ENCODE data around the gene GABRB2.

GRCh38 chr5:161544350-161544765 is 2.2 kb downstream of the GABRB2 start:
- no peak for TF ChIP-seq FOXK2 (IDR thresholded peaks at IDR 0.05)
- TF ChIP-seq HDGF (IDR thresholded peaks at IDR 0.05; ENCODE audit: borderline replicate concordance) = no peak
- TF ChIP-seq SUZ12 (IDR thresholded peaks at IDR 0.05) = no peak
- TF ChIP-seq SP1 (IDR thresholded peaks at IDR 0.05) = no peak
- no peak for TF ChIP-seq ELF4 (IDR thresholded peaks at IDR 0.05)
- TF ChIP-seq BHLHE40 (IDR thresholded peaks at IDR 0.05; ENCODE audit: borderline replicate concordance) = no peak
- no peak for TF ChIP-seq ARNT (IDR thresholded peaks at IDR 0.05)
- no peak for TF ChIP-seq FOXA1 (IDR thresholded peaks at IDR 0.05)
- no peak for TF ChIP-seq NFRKB (IDR thresholded peaks at IDR 0.05)
- TF ChIP-seq FOXM1 (IDR thresholded peaks at IDR 0.05; ENCODE audit: borderline replicate concordance) = no peak
- TF ChIP-seq CTBP1 (IDR thresholded peaks at IDR 0.05; ENCODE audit: borderline replicate concordance) = no peak
- TF ChIP-seq L3MBTL2 (conservative IDR thresholded peaks at IDR 0.05) = peak; percentile 51; the same call in 1 of the 2 replicates
- TF ChIP-seq LEF1 (IDR thresholded peaks at IDR 0.05; ENCODE audit: borderline replicate concordance) = no peak
- no peak for TF ChIP-seq ZNF384 (IDR thresholded peaks at IDR 0.05)
